Prostate gland (tissue), 2 donors: ENCODE data around the gene SMIM27.

ENCODE experiments used
- POLR2AphosphoS5 ChIP-seq: sonication (generic); formaldehyde crosslinking; IDR thresholded peaks from one replicate; pipeline ENCODE4 v1.6.1; 2017; ENCODE audit warnings: antibody characterized with exemption
- TF ChIP-seq, protein P1 (sequence below), 4 experiments: fragments of 200-600 bp in 2 of 4; fragments of 450-650 bp in 2 of 4; sonication (generic) in 2 of 4; IDR thresholded peaks; 1 replicate in 3 of 4; 2 replicates in 1 of 4; pipeline ENCODE4 v1.5.1; 2016 to 2019; ENCODE audit warnings: antibody characterized with exemption in 4 of 4, mild to moderate bottlenecking in 2 of 4, moderate library complexity in 2 of 4

DNA sequence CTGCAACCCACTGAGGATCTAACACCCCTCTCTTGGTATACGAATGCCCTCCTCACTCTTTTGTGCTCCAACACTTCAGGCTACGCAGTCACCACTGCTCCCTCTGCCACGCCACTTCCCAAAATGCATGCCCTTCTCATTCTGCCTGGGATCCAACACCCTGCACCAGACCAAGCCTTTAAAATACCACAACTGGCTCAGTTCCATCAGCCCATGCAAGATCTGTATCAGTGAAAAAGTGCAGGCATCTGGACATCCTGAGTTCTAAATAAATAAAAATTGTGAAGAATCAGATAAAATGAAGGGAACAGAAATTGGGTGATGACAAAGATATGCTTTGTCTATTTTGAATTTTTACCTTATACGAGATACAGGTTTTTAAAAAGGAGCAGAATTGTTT is 18.1 kb downstream of the SMIM27 start:
- TF ChIP-seq, protein P1, sequence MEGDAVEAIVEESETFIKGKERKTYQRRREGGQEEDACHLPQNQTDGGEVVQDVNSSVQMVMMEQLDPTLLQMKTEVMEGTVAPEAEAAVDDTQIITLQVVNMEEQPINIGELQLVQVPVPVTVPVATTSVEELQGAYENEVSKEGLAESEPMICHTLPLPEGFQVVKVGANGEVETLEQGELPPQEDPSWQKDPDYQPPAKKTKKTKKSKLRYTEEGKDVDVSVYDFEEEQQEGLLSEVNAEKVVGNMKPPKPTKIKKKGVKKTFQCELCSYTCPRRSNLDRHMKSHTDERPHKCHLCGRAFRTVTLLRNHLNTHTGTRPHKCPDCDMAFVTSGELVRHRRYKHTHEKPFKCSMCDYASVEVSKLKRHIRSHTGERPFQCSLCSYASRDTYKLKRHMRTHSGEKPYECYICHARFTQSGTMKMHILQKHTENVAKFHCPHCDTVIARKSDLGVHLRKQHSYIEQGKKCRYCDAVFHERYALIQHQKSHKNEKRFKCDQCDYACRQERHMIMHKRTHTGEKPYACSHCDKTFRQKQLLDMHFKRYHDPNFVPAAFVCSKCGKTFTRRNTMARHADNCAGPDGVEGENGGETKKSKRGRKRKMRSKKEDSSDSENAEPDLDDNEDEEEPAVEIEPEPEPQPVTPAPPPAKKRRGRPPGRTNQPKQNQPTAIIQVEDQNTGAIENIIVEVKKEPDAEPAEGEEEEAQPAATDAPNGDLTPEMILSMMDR (IDR thresholded peaks at IDR 0.05), result no peak
- TF ChIP-seq POLR2AphosphoS5, result no peak
